NCI-H510A treated with DMSO at 0.1 percent for 48 hours (cell line): ENCODE data around the gene STK39.
"Not testable (repeated sequence)": the region's sequence is repeated elsewhere in the genome, so short reads cannot be mapped to it uniquely, and the experiment has no call there.

ENCODE experiments used
- DNase-seq: peaks from one replicate; lab custom pipeline; 2025; lab: John Stamatoyannopoulos, UW

Gene STK39

GRCh38 chr2:168135630-168136029 is 111.8 kb downstream of the STK39 start:
- no peak for DNase-seq

- no peak for DNase-seq
Measured at GRCh38 chr2:168135121-168135520, 112.3 kb downstream of the STK39 start.

- no peak for DNase-seq
Measured at GRCh38 chr2:168134485-168134884, 112.9 kb downstream of the STK39 start.

- no peak for DNase-seq
Measured at GRCh38 chr2:168132389-168132788, 115.0 kb downstream of the STK39 start.

- DNase-seq = no peak
Measured at GRCh38 chr2:168130346-168130745, 117.0 kb downstream of the STK39 start.

- no peak for DNase-seq
Measured at GRCh38 chr2:168127371-168127770, 120.0 kb downstream of the STK39 start.

GRCh38 chr2:168122210-168122609 is 125.2 kb downstream of the STK39 start:
- not testable (repeated sequence) for DNase-seq

- no peak for DNase-seq
Measured at GRCh38 chr2:168120730-168121129, 126.7 kb downstream of the STK39 start.

GRCh38 chr2:168120310-168120709 is 127.1 kb downstream of the STK39 start:
- DNase-seq = no peak

GRCh38 chr2:168119515-168120141 is 127.8 kb downstream of the STK39 start:
- peak; percentile 57 for DNase-seq

- peak; percentile 52 for DNase-seq
Measured at GRCh38 chr2:168118733-168119514, 128.5 kb downstream of the STK39 start.

- DNase-seq = no peak
Measured at GRCh38 chr2:168116448-168116847, 130.9 kb downstream of the STK39 start.

- no peak for DNase-seq
Measured at GRCh38 chr2:168114619-168115018, 132.8 kb downstream of the STK39 start.

GRCh38 chr2:168114040-168114439 is 133.4 kb downstream of the STK39 start:
- no peak for DNase-seq

GRCh38 chr2:168107322-168107721 is 140.1 kb downstream of the STK39 start:
- DNase-seq = no peak

- DNase-seq = no peak
Measured at GRCh38 chr2:168105127-168105683, 142.2 kb downstream of the STK39 start.

GRCh38 chr2:168097431-168097830 is 150.0 kb downstream of the STK39 start:
- no peak for DNase-seq

- no peak for DNase-seq
Measured at GRCh38 chr2:168096158-168096557, 151.2 kb downstream of the STK39 start.

- DNase-seq = no peak
Measured at GRCh38 chr2:168091986-168092385, 155.4 kb downstream of the STK39 start.

- DNase-seq = no peak
Measured at GRCh38 chr2:168090366-168091135, 156.8 kb downstream of the STK39 start.

GRCh38 chr2:168089200-168089599 is 158.2 kb downstream of the STK39 start:
- DNase-seq = no peak

GRCh38 chr2:168087401-168087800 is 160.0 kb downstream of the STK39 start:
- DNase-seq = no peak

GRCh38 chr2:168086851-168087250 is 160.5 kb downstream of the STK39 start:
- no peak for DNase-seq
